ENCODE measurements around the gene UBE2Q1. TPM values are rescaled to one million over a fixed set of nuclear protein-coding genes. Genes with fewer than 3 reads are reported as not detected.

UBE2Q1 gene
- total and polyA plus RNA-seq, 10 of the 15 experiments (the other 5 are each of a cell fraction or from before 2014, with no cell fraction given): 3.9 to 82.6 (median 24.1) TPM

DNA sequence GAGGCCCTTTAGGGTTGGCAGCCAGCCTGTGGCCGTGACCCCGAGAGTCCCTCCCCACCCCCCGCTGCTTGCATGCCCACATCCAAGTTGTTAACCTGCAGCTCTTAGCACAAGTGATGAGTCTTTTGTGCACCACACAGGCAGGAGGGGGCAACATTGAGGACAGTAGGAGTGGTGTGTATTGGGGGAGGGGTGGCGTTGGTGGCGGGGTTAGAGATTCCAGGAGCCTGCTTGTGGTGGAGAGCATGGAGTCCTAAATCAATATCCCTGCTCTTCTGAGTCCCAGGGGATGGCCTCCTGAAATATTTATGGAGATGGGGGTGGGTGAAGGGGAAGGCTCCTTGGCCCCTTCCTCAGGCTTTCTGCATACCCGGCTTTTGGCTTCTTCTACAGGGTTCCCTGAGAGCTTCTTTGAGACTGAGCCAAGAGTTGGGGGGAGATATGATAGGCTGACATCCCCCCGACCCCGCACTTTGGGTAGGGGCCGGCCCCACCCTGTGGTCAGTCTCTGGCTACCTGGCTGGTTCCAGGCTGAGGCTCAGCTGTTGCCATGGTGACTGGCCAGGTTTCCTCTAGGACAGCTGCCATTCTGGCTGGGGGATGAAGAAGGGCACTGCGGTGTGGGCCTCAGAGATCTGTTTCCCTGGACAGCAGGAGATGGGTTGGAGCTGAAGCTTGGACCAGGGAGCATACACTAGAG is 14.2 kb upstream of the UBE2Q1 start:
- Histone ChIP-seq H4K20me1 (ENCODE audit: control insufficient read depth, insufficient read depth) (no peaks in the 10 kb centered on the region; the same call in 1 of the 2 replicates), H3K4me1 (ENCODE audit: control insufficient read depth, insufficient read depth, low read length) (no peaks in the 10 kb centered on the region), H3K27me3 (replicated peaks in 1 of 2; ENCODE audit: control insufficient read depth in 2 of 2, insufficient read depth in 2 of 2, low read length in 1 of 2) (peaks cover 0 to 5% of the 10 kb centered on the region in 2 experiments; a peak in 2 of 4 replicates), H3K79me2 (ENCODE audit: control insufficient read depth, insufficient read depth, low read length) (no peaks in the 10 kb centered on the region), H3K9ac (ENCODE audit: control insufficient read depth, insufficient read depth, low read length) (no peak overlapping the region), H3K36me3 (ENCODE audit: control insufficient read depth in 2 of 2, insufficient read depth in 2 of 2, low read length in 1 of 2) (no peaks in the 10 kb centered on the region; a peak in 1 of 4 replicates), H3K4me2 (ENCODE audit: control insufficient read depth, insufficient read depth) (no peak overlapping the region), H3K27ac (ENCODE audit: control insufficient read depth, insufficient read depth) (no peak overlapping the region), H2AFZ (ENCODE audit: control insufficient read depth, low read depth, low read length) (no peak overlapping the region), H3K9me3 (replicated peaks; ENCODE audit: control insufficient read depth, insufficient read depth, low read length) (no peaks in the 10 kb centered on the region), H3K4me3 (no peak overlapping the region)
- ChIA-PET POLR2A (interaction anchor here (0.7 kb wide), 1 partner anchor 32 kb away, joined by 3 read pairs; no protein-coding TSS in a partner anchor), SMC1A (ENCODE audit: uncharacterized antibody, unreplicated experiment) (interaction anchor here (1.1 kb wide), 1 partner anchor 13 kb away, joined by 3 read pairs; no protein-coding TSS in a partner anchor), CTCF (interaction anchor here (0.6 to 1.1 kb wide), 2 partner anchors 12 to 36 kb away, joined by 3 to 4 read pairs; no protein-coding TSS in a partner anchor), RAD21 (ENCODE audit: unreplicated experiment) (no interaction called here)
- in situ Hi-C loops (cut with MboI): no loop called here
- no peak for DNase-seq (ENCODE audit: low read depth, low spot score)
- WGBS (ENCODE audit: insufficient coverage, insufficient replicate concordance, low lambda C conversion rate, missing lambda C conversion rate): 45% methylated on average over 10 of the region's 10 CpGs
- ATAC-seq: no peak; the same call in 2 of the 3 replicates
- intact Hi-C loops (cut with micrococcal nuclease; ENCODE audit: unreplicated experiment): no loop called here
- FAIRE-seq: no peak
- BruUV-seq (replicated peaks): no TSS peak
- TF ChIP-seq NR2C2 (IDR thresholded peaks at IDR 0.05; ENCODE audit: borderline replicate concordance, control insufficient read depth, insufficient read length, low read depth): no peak
- TF ChIP-seq RFX5 (IDR thresholded peaks at IDR 0.05; ENCODE audit: low read depth, low read length): peak; percentile 78; the same call in 1 of the 2 replicates

DNA sequence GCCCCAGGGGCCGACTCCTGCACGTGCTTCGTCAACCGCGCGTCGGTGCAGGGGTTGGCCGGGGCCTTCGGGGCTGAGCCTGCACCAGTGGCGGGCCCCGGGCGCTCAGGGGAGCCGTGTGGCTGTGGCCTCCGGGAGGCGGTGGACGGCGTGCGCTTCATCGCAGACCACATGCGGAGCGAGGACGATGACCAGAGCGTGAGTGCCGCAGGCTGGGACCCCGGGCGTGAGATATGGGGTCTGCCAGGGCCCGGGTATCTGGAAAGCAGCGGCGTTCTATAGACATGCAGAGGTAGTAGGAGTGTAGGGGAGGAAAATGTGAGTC is 13.5 kb upstream of the UBE2Q1 start:
- ChIA-PET POLR2A (no interaction called here), RAD21 (ENCODE audit: unreplicated experiment) (no interaction called here), SMC1A (ENCODE audit: uncharacterized antibody, unreplicated experiment) (no interaction called here), CTCF (no interaction called here)
- ATAC-seq: no peak
- Histone ChIP-seq H3K27me3 (replicated peaks in 1 of 2; ENCODE audit: control insufficient read depth in 2 of 2, insufficient read depth in 2 of 2, low read length in 1 of 2) (peaks cover 2 to 5% of the 10 kb centered on the region in 2 experiments; a peak in 3 of 4 replicates), H3K4me1 (ENCODE audit: control insufficient read depth, insufficient read depth, low read length) (no peaks in the 10 kb centered on the region), H3K36me3 (ENCODE audit: control insufficient read depth in 2 of 2, insufficient read depth in 2 of 2, low read length in 1 of 2) (no peaks in the 10 kb centered on the region; a peak in 1 of 4 replicates), H3K9me3 (replicated peaks; ENCODE audit: control insufficient read depth, insufficient read depth, low read length) (no peaks in the 10 kb centered on the region), H4K20me1 (ENCODE audit: control insufficient read depth, insufficient read depth) (no peaks in the 10 kb centered on the region; the same call in 1 of the 2 replicates), H3K27ac (ENCODE audit: control insufficient read depth, insufficient read depth) (no peak overlapping the region), H3K79me2 (ENCODE audit: control insufficient read depth, insufficient read depth, low read length) (no peaks in the 10 kb centered on the region), H2AFZ (ENCODE audit: control insufficient read depth, low read depth, low read length) (no peak overlapping the region), H3K4me3 (no peak overlapping the region), H3K9ac (ENCODE audit: control insufficient read depth, insufficient read depth, low read length) (no peak overlapping the region), H3K4me2 (ENCODE audit: control insufficient read depth, insufficient read depth) (no peak overlapping the region)
- in situ Hi-C loops (cut with MboI) (no loop called here), intact Hi-C loops (cut with micrococcal nuclease; ENCODE audit: unreplicated experiment) (no loop called here)
- no peak for FAIRE-seq
- BruUV-seq (replicated peaks): no TSS peak
- no peak for TF ChIP-seq SMARCA5 (IDR thresholded peaks at IDR 0.05)
- no peak for TF ChIP-seq KLF5 (IDR thresholded peaks at IDR 0.05; ENCODE audit: partially characterized antibody)
- TF ChIP-seq PML (IDR thresholded peaks at IDR 0.05; ENCODE audit: low read length): no peak
- TF ChIP-seq, protein P1, sequence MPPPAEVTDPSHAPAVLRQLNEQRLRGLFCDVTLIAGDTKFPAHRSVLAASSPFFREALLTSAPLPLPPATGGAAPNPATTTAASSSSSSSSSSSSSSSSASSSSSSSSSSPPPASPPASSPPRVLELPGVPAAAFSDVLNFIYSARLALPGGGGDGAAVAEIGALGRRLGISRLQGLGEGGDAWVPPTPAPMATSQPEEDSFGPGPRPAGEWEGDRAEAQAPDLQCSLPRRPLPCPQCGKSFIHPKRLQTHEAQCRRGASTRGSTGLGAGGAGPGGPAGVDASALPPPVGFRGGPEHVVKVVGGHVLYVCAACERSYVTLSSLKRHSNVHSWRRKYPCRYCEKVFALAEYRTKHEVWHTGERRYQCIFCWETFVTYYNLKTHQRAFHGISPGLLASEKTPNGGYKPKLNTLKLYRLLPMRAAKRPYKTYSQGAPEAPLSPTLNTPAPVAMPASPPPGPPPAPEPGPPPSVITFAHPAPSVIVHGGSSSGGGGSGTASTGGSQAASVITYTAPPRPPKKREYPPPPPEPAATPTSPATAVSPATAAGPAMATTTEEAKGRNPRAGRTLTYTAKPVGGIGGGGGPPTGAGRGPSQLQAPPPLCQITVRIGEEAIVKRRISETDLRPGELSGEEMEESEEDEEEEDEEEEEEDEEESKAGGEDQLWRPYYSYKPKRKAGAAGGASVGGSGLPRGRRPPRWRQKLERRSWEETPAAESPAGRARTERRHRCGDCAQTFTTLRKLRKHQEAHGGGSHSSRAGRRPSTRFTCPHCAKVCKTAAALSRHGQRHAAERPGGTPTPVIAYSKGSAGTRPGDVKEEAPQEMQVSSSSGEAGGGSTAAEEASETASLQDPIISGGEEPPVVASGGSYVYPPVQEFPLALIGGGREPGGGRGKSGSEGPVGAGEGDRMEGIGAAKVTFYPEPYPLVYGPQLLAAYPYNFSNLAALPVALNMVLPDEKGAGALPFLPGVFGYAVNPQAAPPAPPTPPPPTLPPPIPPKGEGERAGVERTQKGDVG (CRISPR knock-in tag; IDR thresholded peaks at IDR 0.05): no peak
- TF ChIP-seq BRCA1 (IDR thresholded peaks at IDR 0.05; ENCODE audit: low read depth, low read length): no peak
- no peak for TF ChIP-seq POLR2AphosphoS5 (IDR thresholded peaks at IDR 0.05; ENCODE audit: low read length)
- no peak for TF ChIP-seq MEF2A (IDR thresholded peaks at IDR 0.05; ENCODE audit: insufficient read depth, low read depth, low read length)
- WGBS (ENCODE audit: insufficient coverage, insufficient replicate concordance, low lambda C conversion rate, missing lambda C conversion rate): 89% methylated on average over 29 of the region's 29 CpGs
- no peak for DNase-seq (ENCODE audit: low read depth, low spot score)

Data from GM12878 (cell line).